Stimulated activated CD8-positive, alpha-beta memory T cell treated with anti-CD3 and anti-CD28 coated beads, Interleukin-15, amount 100 ng/mL, for 1 hour (primary cell): Measurements from ENCODE around the gene NHLH2.

Source experiments
- DNase-seq: peaks from one replicate; pipeline ENCODE4 v3.0.0-alpha.2; 2020; ENCODE audit warnings: low read depth

Gene NHLH2

GRCh38 chr1:115840605-115841460 lies at the start of gene NHLH2:
Gene NHLH2, minus strand, starts transcription at chr1:115841126. Its CDS starts 2,754 bp downstream, at chr1:115838372.
- DNase-seq, result no peak

DNA sequence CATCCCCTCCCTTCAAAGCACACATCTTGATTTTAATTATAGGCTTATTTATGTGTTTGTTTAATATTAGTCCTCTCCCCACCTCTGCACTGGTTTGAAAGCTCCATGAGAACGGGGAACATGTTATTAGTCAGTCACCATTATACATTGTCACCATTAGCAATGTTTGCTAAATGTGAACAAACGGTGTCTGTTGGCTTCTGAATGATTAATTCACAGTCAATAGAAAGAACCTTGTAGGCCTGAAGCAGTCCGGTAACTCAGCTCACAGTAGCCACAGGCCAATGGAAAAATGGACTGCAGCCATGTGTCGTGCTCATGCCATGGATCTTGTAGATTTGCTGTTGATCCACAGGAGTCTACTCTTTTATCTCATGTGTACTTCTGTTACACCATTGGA lies 49.7 kb upstream of the NHLH2 start:
- DNase-seq, result no peak

GRCh38 chr1:115888976-115889375 lies 48.0 kb upstream of the NHLH2 start:
- no peak for DNase-seq

GRCh38 chr1:115882913-115883902 lies 42.3 kb upstream of the NHLH2 start:
- no peak for DNase-seq

DNA sequence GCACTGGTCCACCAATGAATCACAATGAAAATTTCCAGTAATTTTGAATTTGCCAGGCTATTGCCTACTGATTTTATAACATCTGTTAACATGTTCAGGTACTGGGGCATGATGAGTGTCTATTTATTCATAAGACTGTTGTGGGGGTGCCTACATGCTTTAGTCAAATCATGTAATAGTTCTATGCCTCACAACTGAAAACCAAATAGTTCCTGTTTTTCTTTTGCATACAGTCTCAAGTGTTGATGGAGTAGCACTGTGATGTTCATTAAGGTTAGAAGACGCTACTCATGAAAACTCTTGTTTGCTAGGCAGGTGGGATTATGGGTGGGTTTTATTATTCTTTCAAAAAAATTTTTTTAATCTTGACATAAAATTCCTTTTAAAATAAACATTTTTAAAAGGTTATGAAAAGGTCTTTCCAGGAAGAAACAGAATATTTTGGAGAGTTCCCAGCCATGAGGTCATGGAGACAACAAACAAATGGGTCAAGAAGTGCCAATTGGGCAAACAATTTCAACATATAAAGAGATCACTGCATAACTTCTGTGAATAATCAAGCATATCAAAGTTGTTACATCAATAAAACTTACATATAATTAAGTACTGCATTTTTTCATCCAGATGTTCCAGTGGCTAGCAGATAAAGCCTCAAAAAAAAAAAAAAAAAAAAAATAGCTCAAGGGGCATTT lies 40.2 kb upstream of the NHLH2 start:
- no peak for DNase-seq

- DNase-seq, result no peak
Measured at GRCh38 chr1:115879977-115880376, 39.1 kb upstream of the NHLH2 start.

- DNase-seq, result no peak
Measured at GRCh38 chr1:115877511-115877910, 36.6 kb upstream of the NHLH2 start.

- DNase-seq, result no peak
Measured at GRCh38 chr1:115874904-115875303, 34.0 kb upstream of the NHLH2 start.

GRCh38 chr1:115874497-115874896 lies 33.6 kb upstream of the NHLH2 start:
- DNase-seq, result no peak

DNA sequence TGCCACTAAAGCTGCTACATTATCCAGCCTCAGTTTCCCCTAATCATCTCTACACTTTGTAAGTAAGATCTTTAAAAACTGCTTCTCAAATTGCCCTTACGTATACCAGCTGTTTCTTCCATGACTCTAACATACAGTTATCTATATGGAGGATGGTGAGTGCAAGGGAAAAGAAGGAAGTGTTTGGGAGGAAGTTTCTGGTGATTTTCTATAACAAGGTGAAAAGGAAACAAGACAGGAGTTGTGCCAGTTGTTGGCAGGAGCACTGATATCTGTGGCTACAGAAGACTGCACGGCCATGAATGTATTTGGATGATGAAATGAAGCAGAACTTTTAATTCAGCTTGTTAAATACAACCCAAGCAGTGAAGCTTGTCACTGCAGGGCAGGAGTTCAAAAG lies 32.3 kb upstream of the NHLH2 start:
- DNase-seq, result no peak

GRCh38 chr1:115869064-115869463 lies 28.1 kb upstream of the NHLH2 start:
- DNase-seq, result no peak

DNA sequence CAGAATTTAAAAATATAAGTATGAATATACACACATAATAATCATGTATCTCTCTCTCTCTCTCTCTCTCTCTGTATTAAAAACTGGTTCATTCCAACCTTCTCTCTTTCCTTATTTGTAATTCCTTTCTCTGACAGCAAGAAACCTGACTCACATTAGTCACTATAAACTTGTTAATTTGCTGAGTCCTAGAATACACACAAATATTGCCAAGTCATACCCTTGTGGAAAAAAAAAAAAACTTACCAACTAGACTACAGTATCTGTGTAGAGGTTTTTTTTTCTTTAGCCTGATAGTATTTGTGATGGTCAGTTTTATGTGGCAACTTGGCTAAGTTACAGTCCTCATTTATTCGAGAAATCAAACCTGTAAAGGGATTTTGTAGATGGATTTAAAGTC lies 26.3 kb upstream of the NHLH2 start:
- DNase-seq, result no peak

DNA sequence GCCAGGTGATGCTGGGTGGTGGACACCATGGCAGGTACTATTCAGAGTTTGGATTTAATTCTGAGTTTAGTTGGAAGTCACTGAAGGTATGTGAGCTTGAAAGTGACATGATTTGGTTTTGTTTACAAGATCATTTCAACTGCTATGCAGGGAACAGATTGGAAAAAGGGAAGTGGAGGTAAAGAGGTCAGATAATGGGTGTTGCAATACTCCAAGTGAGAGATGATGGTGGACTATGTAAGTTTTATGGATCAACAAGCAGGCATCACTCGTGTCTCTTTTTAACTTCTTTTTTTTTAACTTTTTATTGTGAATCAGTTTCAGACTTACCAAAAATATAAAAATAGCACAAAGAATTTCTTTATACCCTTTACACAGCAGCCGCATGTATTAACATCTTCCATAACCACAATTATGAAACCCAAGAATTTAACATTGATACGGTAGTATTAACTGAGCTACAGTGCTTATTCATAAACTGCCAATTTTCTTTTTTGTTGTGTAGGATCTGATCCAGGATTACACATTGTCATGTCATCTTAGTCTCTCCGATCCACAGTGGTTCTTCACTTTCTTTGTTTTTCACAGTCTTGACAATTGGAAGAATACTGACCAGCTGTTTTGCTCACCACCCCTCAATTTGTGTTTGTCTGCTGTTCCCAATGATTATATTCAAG lies 24.9 kb upstream of the NHLH2 start:
- no peak for DNase-seq

GRCh38 chr1:115862403-115862802 lies 21.5 kb upstream of the NHLH2 start:
- DNase-seq, result no peak

DNA sequence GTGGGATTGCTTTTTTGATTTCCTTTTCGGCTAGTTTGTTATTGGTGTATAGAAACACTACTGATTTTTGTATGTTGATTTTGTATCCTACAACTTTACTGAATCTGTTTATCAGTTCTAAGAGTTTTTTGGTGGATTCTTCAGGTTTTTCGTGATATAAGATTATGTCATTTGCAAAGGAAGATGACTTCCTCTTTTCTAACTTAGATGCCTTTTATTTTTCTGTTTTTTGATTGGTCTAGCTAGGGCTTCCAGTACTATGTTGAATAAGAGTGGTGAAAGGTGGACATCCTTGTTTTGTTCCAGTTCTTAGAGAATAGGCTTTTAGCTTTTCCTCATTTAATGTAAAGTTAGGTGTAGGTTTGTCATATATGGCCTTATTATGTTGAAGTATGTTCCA lies 13.1 kb upstream of the NHLH2 start:
- DNase-seq, result no peak

- no peak for DNase-seq
Measured at GRCh38 chr1:115850937-115851336, 10.0 kb upstream of the NHLH2 start.

DNA sequence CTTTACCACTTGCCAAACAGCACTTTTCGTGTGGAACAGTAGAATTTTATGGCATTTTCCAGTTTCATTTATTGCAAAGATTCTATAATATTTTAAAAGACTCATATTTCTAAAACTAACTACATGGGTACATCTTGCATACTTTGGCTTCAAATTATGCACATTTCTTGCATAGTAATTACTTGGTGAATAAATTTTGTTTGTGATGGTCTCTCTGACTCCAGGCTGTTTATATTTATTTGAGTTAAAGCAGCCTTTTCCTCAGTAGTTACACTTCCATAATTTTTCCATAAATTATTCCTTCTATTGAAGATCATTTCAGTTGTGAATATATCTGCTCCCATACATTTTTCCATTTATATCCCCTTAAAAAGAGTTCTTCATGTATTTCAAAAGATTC lies 6.9 kb upstream of the NHLH2 start:
- DNase-seq, result no peak

DNA sequence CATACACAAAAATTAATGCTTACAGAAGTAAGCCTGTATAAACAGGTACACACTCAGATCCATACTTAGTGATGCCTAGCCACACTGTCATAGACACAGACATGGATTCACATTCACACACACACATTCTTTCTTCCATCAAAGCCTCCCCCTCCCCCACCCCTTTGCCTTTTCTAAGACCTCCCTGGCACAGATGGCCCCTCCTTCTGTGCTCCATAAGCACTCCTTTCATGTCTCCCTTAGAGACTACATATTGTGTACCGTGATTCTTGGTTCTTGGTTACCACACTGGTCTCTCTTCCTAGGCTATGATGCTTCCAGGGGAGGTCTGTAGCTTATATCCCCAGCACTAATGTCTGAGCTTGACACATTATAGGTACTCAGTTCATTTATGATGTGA lies 2.0 kb upstream of the NHLH2 start:
- no peak for DNase-seq

DNA sequence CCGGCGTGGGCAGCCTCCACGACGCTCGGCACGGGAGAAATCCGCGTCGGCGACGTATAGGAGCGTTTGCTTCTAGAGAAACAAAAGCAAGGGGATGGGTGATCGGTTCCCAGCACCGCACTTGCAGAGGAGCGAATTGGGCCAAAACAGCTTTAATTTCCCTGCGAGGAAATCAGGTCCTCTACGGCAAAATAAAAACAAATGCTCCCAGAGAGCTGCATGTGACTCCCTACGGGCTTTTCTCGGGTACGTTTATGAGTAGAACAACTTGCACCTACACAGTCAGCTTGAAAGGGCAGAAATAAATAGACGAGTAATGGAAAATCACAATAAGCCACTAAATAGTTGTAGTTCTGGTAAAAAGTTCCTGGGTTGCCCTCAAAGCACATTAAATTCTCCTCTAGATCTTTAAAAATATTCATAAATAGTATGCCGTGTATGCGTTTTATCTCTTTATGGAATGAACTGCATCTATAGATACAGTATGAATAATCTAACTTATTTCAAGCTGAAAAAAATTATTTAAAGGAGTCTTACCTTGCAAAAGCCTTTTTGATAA lies 1.2 kb downstream of the NHLH2 start:
- no peak for DNase-seq

GRCh38 chr1:115839029-115839678 lies 1.8 kb downstream of the NHLH2 start:
- no peak for DNase-seq
